HepG2 (cell line): ENCODE results near the gene CCDC7. TPM values are rescaled to one million over a fixed set of nuclear protein-coding genes. Genes with fewer than 3 reads are reported as not detected.

Experiments
- BCL3 ChIP-seq: sonication (generic); formaldehyde crosslinking; IDR thresholded peaks from 2 replicates; pipeline ENCODE4 v1.5.1; 2020; ENCODE audit warnings: mild to moderate bottlenecking, missing genetic modification reagents, moderate library complexity
- FOXA3 ChIP-seq: IDR thresholded peaks from 2 replicates; pipeline ENCODE4 v1.6.1; 2016; ENCODE audit warnings: missing genetic modification reagents, missing compliant biosample characterization
- FOXC1 ChIP-seq: sonication (generic); formaldehyde crosslinking; IDR thresholded peaks from 2 replicates; pipeline ENCODE4 v1.8.0; 2022; ENCODE audit warnings: mild to moderate bottlenecking, missing genetic modification reagents, borderline replicate concordance
- KAT7 ChIP-seq: IDR thresholded peaks from 2 replicates; pipeline ENCODE4 v1.6.1; 2018; ENCODE audit warnings: borderline replicate concordance, missing compliant biosample characterization
- KDM2A ChIP-seq: sonication (generic); formaldehyde crosslinking; IDR thresholded peaks from 2 replicates; pipeline ENCODE4 v1.4.0; 2020; ENCODE audit warnings: low read depth, missing genetic modification reagents, borderline replicate concordance
- KDM5A ChIP-seq: fragments of 200-600 bp; sonication (generic); IDR thresholded peaks from 2 replicates; pipeline ENCODE4 v1.7.0; 2018; ENCODE audit warnings: antibody characterized with exemption, mild to moderate bottlenecking, low read length, borderline replicate concordance
- MEIS1 ChIP-seq: sonication (generic); formaldehyde crosslinking; IDR thresholded peaks from 2 replicates; pipeline ENCODE4 v1.9.0; 2021; ENCODE audit warnings: mild to moderate bottlenecking, missing genetic modification reagents, moderate library complexity, borderline replicate concordance
- MXD1 ChIP-seq: sonication (generic); formaldehyde crosslinking; IDR thresholded peaks from 2 replicates; pipeline ENCODE4 v1.4.0; 2020; ENCODE audit warnings: mild to moderate bottlenecking, missing genetic modification reagents
- MXI1 ChIP-seq: IDR thresholded peaks from 3 replicates; pipeline ENCODE4 v1.6.1; 2012; ENCODE audit warnings: low read depth, low read length, inconsistent platforms, borderline replicate concordance
- NFATC3 ChIP-seq: sonication (generic); formaldehyde crosslinking; IDR thresholded peaks from 2 replicates; pipeline ENCODE4 v1.5.1; 2020; ENCODE audit warnings: mild to moderate bottlenecking, missing genetic modification reagents
- RBAK ChIP-seq: sonication (generic); formaldehyde crosslinking; IDR thresholded peaks from 2 replicates; pipeline ENCODE4 v1.5.1; 2020; ENCODE audit warnings: mild to moderate bottlenecking, missing genetic modification reagents
- TBX3 ChIP-seq: fragments of 450-650 bp; IDR thresholded peaks from 2 replicates; pipeline ENCODE4 v1.6.1; 2017; ENCODE audit warnings: antibody characterized with exemption, mild to moderate bottlenecking, inconsistent platforms, borderline replicate concordance
- TGIF2 ChIP-seq: IDR thresholded peaks from 2 replicates; pipeline ENCODE4 v1.6.1; 2016; ENCODE audit warnings: control low read depth, missing compliant biosample characterization
- ZBTB40 ChIP-seq, 2 experiments: fragments of 450-650 bp in 1 of 2; sonication (generic) in 1 of 2; formaldehyde crosslinking in 1 of 2; IDR thresholded peaks; 2 replicates each; pipeline versions ENCODE4 v1.6.1 to v1.8.0; 2016 to 2022; ENCODE audit warnings: antibody characterized with exemption in 1 of 2, mild to moderate bottlenecking in 1 of 2, missing genetic modification reagents in 1 of 2
- ZNF629 ChIP-seq: sonication (generic); formaldehyde crosslinking; conservative IDR thresholded peaks from 2 replicates; pipeline ENCODE4 v1.5.0; 2020; ENCODE audit warnings: missing genetic modification reagents
- ZNF713 ChIP-seq: sonication (generic); formaldehyde crosslinking; IDR thresholded peaks from 2 replicates; pipeline ENCODE4 v1.4.0; 2020; ENCODE audit warnings: mild to moderate bottlenecking, missing genetic modification reagents
- ZNF772 ChIP-seq: sonication (generic); formaldehyde crosslinking; IDR thresholded peaks from 2 replicates; pipeline ENCODE4 v1.5.0; 2020; ENCODE audit warnings: mild to moderate bottlenecking, missing genetic modification reagents
- polyA plus RNA-seq, 8 experiments: library from polyadenylated mRNA; depleted of rRNA in 3 of 8; stranded (reverse) in 7 of 8; unstranded in 1 of 8; fragments of >200 nt; fragmentation: Illumina TruSeq in 4 of 8; extraction: Trizol in 4 of 8; gene quantifications; 2 replicates each; pipeline versions ENCODE4 v1.2.1 to v1.2.3, GENCODE V29; 2011 to 2016; ENCODE audit warnings: low read depth in 4 of 8, missing spikeins in 1 of 8, mixed read lengths in 1 of 8; ENCODE audit not compliant: insufficient read depth in 1 of 8
- total RNA-seq, 5 experiments: library from RNA; depleted of rRNA; stranded (reverse); fragments of >200 nt; fragmentation: Illumina TruSeq; extraction: Trizol; gene quantifications; 2 replicates each; pipeline ENCODE4 v1.2.3, GENCODE V29; 2016; ENCODE audit warnings: low read depth in 1 of 5

Gene CCDC7
- total and polyA plus RNA-seq, 2 of the 13 experiments (the other 11 are each of a cell fraction or from before 2014, with no cell fraction given), result 0.40 to 1.8 TPM

GRCh38 chr10:32445740-32446535 lies at the start of gene CCDC7 (continued):
- TF ChIP-seq TBX3, result no peak
- 0 out of 2 replicates have a peak, but pooled peaks have one; percentile 39 for TF ChIP-seq MEIS1 (CRISPR knock-in tag)
- TF ChIP-seq FOXA3 (CRISPR knock-in tag), result peak; percentile 45; the same call in 1 of the 2 replicates
- peak; percentile 60; the same call in 1 of the 2 replicates for TF ChIP-seq BCL3 (CRISPR knock-in tag)
- TF ChIP-seq ZNF713 (CRISPR knock-in tag), result no peak
- no peak for TF ChIP-seq RBAK (CRISPR knock-in tag)
- TF ChIP-seq FOXC1 (CRISPR knock-in tag), result no peak; the same call in none of the 2 replicates
- no peak for TF ChIP-seq ZNF772 (CRISPR knock-in tag)
- TF ChIP-seq KDM5A, result no peak
- TF ChIP-seq KDM2A (CRISPR knock-in tag), result peak; percentile 60; the same call in 1 of the 2 replicates
- TF ChIP-seq TGIF2, result 0 out of 2 replicates have a peak, but pooled peaks have one; percentile 18
- no peak for TF ChIP-seq ZBTB40 (IDR thresholded peaks at IDR 0.05)
- TF ChIP-seq ZBTB40 (CRISPR knock-in tag; IDR thresholded peaks at IDR 0.05), result peak; percentile 17; the same call in 1 of the 2 replicates
- no peak for TF ChIP-seq NFATC3
- no peak for TF ChIP-seq MXD1 (CRISPR knock-in tag)
- no peak for TF ChIP-seq ZNF629
- no peak for TF ChIP-seq KAT7 (CRISPR knock-in tag)
- 0 out of 3 replicates have a peak, but pooled peaks have one; percentile 33 for TF ChIP-seq MXI1
